GM12872 (cell line): ENCODE results near the gene DAND5.

Source experiments
- TF ChIP-seq, protein P1 (sequence below): IDR thresholded peaks from 3 replicates; pipeline ENCODE4 v1.5.1; 2011; ENCODE audit warnings: low read depth, mild to moderate bottlenecking, low read length, moderate library complexity; ENCODE audit not compliant: insufficient read depth

Gene DAND5

DNA sequence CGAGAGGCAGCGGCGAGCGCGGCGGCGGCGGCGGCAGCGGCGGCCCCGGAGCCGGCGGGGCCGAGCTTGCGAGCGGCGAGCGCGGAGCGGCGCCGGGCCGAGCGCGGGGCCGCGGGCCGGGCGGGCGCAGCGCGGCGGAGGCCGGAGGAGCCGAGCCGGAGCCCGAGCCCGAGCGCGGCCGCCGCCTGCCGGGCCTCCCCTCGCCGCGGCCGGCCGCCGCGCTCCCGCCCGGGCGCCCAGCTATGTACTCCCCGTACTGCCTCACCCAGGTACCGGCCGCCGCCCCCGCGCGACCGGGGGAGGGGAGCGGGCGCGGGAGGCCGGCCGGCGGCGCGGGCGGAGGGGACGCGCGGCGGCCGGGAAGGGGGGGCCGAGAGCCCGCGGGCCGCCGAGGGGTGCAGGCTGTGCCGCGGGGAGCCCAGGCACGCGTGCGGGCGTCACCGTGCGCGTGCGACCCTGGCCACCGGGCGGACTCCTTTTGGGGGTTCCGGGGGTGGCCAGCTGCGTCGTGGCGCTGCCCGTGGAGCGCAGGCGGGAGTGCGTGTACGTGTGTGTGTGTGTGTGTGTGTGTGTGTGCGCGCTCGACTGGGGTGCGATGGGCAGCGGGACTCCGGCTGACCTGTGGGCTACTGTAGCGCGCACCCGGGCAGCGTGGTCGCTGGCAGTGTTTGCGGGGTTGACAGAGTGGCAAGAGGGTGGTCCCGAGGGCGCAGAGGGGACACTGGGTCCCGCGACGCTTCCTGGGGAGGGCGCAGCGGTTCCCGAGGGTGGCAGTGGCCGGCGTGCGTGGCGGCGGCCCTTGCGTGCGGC lies 26.4 kb downstream of the DAND5 start:
- TF ChIP-seq, protein P1, sequence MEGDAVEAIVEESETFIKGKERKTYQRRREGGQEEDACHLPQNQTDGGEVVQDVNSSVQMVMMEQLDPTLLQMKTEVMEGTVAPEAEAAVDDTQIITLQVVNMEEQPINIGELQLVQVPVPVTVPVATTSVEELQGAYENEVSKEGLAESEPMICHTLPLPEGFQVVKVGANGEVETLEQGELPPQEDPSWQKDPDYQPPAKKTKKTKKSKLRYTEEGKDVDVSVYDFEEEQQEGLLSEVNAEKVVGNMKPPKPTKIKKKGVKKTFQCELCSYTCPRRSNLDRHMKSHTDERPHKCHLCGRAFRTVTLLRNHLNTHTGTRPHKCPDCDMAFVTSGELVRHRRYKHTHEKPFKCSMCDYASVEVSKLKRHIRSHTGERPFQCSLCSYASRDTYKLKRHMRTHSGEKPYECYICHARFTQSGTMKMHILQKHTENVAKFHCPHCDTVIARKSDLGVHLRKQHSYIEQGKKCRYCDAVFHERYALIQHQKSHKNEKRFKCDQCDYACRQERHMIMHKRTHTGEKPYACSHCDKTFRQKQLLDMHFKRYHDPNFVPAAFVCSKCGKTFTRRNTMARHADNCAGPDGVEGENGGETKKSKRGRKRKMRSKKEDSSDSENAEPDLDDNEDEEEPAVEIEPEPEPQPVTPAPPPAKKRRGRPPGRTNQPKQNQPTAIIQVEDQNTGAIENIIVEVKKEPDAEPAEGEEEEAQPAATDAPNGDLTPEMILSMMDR, result no peak

DNA sequence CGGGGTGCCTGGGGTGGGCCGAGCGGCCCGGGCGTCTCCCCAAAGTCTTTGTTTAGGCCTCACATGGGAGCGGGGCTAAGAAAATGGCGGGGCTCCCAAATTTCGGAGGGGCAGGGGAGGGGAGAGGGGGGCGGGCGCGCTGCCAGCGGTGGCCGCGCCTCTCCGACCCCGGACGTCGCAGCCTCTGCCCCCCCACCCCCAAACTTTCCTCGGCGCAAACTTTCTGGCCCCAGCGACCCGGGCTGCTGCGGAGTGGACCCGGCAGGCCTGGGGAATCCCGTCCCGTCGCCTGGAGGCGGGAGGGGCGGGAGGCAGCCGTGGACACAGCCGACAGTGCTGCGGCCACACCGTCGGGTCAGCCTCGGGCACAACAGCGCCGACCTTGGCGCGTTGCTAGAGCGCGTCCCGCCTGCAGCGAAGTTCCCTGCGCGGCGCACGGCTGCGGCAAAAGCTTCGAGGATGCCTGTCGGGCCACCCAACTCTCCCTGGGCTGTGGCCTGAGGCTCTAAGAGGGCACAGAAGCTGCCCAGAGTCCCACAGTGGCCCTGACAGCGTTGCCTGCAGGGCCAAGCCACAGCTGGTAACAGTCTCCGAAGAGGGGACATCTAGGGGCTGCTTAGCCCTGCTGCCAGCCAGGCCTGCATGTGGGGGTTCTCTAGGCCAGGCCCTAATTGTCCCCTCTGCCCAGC lies 27.2 kb downstream of the DAND5 start:
- TF ChIP-seq, protein P1, result no peak

DNA sequence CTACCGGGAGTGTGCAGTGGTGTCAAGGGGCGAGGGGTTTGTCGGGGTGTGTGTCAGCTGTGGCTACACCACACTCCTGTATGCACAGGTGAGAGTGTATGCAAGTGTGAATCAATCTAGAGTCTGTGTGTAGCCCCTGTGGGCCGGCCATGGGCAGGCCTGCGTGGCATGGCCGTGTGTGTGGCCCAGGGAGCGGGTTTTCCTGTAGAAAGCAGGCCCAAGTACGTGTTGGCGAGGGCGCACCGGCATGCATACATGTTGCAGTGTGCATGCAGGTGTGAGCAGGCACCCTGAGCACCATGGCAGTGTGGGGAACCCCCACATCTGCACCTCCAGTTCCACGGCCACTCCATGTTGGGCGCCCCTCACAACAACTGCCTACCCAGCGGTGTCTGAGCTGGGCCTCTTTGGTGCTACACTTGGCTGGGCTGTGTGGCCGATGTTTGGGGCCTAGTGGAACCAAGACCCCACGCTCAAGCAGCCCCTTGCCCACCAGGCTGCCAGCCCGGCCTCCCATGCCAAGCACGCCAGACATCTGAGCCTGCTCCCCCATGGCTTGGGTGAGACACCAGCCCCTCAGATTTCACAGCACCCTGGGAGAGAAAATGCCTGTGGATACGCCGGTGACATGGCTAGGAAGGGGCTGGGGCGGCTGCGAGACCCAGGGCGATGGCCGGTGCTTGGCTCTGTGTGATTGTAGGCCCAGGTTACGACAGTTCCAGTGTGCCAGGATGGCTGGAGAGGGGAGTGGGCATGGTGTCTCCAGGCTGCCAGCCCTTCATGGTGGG lies 28.0 kb downstream of the DAND5 start:
- TF ChIP-seq, protein P1, result no peak

DNA sequence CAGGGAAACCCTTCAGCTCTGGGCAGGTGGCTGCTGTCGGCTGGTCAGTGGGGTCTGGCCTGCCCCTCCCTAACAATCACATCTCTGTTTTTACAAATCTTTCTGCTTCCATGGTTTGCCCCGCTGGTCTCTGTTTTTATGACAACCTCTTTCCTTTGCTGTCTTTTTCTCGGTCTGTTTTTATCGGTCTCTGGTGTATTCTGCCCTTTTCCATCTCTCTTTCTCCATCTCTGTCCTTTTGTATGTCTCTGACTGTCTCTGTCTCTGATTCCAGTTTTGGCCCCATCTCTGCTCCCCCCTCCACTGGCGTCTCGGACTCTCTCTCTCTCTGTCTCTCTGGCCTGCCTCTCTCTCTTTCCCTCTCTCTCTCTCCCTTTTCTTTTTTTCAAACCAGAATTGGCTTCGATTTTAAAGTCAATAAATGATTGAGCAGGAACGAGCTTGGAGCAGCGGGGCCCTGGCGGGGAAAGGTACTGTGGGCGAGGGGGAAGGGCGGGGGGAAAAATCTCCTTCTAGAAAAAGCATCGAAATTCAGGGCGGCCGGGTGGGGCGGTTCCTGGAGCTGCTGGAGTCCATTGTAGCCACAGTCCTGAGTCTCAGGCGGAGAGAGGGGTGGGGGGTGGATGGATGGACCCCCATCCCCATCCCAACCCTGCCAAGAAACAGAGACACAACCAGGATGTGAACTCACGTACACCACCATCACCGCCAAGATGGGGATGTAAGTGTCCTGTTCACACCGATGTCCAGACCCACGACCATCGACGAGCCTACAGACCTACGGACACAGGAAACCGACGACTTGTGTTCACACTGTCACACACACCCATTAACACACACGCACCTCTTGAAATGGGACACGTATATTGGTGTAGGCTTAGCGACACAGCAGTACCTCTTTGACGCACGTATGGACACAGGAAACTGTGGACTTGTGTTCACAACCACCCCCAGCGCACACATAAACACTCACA lies 28.9 kb downstream of the DAND5 start:
- TF ChIP-seq, protein P1, result no peak

DNA sequence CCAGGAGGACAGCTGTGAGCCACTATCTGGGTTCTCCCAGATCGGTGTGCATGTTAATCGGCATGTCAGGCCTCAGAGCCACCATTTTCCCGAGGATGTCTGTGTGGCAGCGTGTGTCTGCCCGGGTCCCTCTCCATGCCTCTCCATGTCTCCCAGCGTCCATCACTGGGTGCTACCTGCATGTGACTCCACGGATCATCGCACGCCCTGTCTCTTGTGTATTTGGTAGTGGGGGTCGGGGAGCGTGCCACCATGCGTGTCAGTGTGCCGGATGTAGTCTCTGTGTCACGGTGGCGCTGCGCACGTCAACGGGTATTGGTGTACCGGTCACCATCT lies 31.8 kb downstream of the DAND5 start:
- TF ChIP-seq, protein P1, result no peak

DNA sequence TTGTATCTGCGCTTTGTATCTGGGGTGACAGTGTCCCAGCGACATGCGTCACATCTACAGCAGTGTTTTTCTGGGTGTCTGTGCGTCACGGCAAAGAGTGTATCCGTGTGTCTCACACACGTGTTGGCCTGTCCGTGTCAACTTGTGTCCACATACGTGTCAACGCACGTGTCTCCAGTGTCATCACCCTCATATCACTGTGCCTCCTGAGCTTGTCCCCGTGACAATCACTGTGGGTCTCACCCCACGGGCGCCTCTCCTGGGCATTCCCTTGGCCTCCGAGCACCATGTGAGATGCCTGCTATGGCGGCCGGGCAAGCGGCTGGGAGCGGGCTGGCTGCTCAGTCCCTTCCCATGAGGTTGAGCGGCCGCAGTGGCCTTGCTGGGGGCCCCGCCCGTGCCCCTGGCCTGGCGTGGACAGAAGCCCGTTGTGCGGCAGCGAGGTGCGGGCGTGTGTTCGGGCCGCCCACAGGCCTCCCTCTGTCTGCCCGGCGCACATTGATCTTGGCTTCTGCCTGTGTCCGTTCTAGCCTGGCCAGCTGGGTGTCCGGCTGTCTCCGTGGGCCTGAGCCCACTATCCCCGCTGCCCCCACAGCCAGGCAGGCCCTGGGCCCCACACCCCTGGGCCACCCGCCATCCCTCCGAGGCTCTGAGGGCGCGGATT lies 32.3 kb downstream of the DAND5 start:
- TF ChIP-seq, protein P1, result no peak
